Bladder microvascular endothelial cell (primary cell): ENCODE data around the gene LCE4A. TPM values are rescaled to one million over a fixed set of nuclear protein-coding genes. Genes with fewer than 3 reads are reported as not detected.

ENCODE experiments used
- total RNA-seq: library from RNA; depleted of rRNA; stranded (reverse); fragments of >200 nt; gene quantifications from 2 replicates; pipeline ENCODE4 v1.2.3, GENCODE V29; 2014

The LCE4A gene
- total RNA-seq, result not detected in 2 replicates

GRCh38 chr1:152707860-152708259 is at the start of gene LCE4A:
Gene LCE4A, plus strand, starts transcription at chr1:152708160. Its CDS starts 916 bp downstream, at chr1:152709076.

GRCh38 chr1:152663098-152663497 is 44.9 kb upstream of the LCE4A start, which contains the start of gene LCE2D:
Gene LCE2D, plus strand, starts transcription at chr1:152663380. Its CDS starts 726 bp downstream, at chr1:152664106.

GRCh38 chr1:152674983-152675382 is 33.0 kb upstream of the LCE4A start, which contains the start of gene LCE2C:
Gene LCE2C, plus strand, starts transcription at chr1:152675279. Its CDS starts 737 bp downstream, at chr1:152676016.

GRCh38 chr1:152685823-152686222 is 22.1 kb upstream of the LCE4A start, which contains the start of gene LCE2B:
Gene LCE2B, plus strand, starts transcription at chr1:152686123. Its CDS starts 721 bp downstream, at chr1:152686844.

GRCh38 chr1:152697701-152698600 is 10.0 kb upstream of the LCE4A start, which contains the start of gene LCE2A:
Gene LCE2A, plus strand, starts transcription at chr1:152698345. Its CDS starts 557 bp downstream, at chr1:152698902.

GRCh38 chr1:152757747-152758146 is 49.8 kb downstream of the LCE4A start, which contains the start of gene KPRP:
Gene KPRP, plus strand, starts transcription at chr1:152758025. Its CDS starts 1,564 bp downstream, at chr1:152759589.

Other genes with a start within 250 kb of the LCE4A start
- not detected in 2 replicates for gene LCE5A, start 197.4 kb upstream of the LCE4A start, total RNA-seq
- gene CRCT1, start 193.7 kb upstream of the LCE4A start, total RNA-seq, result not detected in 2 replicates
- not detected in 2 replicates for gene LCE3E, start 141.4 kb upstream of the LCE4A start, total RNA-seq
- gene LCE3D, start 127.6 kb upstream of the LCE4A start, total RNA-seq, result not detected in 2 replicates
- not detected in 2 replicates for gene LCE3C, start 107.9 kb upstream of the LCE4A start, total RNA-seq
- not detected in 2 replicates for gene LCE3B, start 94.3 kb upstream of the LCE4A start, total RNA-seq
- not detected in 2 replicates for gene LCE3A, start 85.1 kb upstream of the LCE4A start, total RNA-seq
- gene LCE2D, start 44.8 kb upstream of the LCE4A start, total RNA-seq, result not detected in 2 replicates
- gene LCE2C, start 32.9 kb upstream of the LCE4A start, total RNA-seq, result not detected in 2 replicates
- gene LCE2B, start 22.0 kb upstream of the LCE4A start, total RNA-seq, result not detected in 2 replicates
- gene LCE2A, start 9.8 kb upstream of the LCE4A start, total RNA-seq, result not detected in 2 replicates
- gene KPRP, start 49.9 kb downstream of the LCE4A start, total RNA-seq, result not detected in 2 replicates
- not detected in 2 replicates for gene LCE1F, start 67.0 kb downstream of the LCE4A start, total RNA-seq
- not detected in 2 replicates for gene LCE1E, start 78.1 kb downstream of the LCE4A start, total RNA-seq
- not detected in 2 replicates for gene LCE1D, start 88.6 kb downstream of the LCE4A start, total RNA-seq
- not detected in 2 replicates for gene LCE1C, start 98.5 kb downstream of the LCE4A start, total RNA-seq
- gene LCE1B, start 103.8 kb downstream of the LCE4A start, total RNA-seq, result not detected in 2 replicates
- not detected in 2 replicates for gene LCE1A, start 119.3 kb downstream of the LCE4A start, total RNA-seq
- not detected in 2 replicates for gene LCE6A, start 134.7 kb downstream of the LCE4A start, total RNA-seq
- not detected in 2 replicates for gene LCE7A, start 151.8 kb downstream of the LCE4A start, total RNA-seq
- not detected in 2 replicates for gene SMCP, start 170.2 kb downstream of the LCE4A start, total RNA-seq
- gene IVL, start 200.4 kb downstream of the LCE4A start, total RNA-seq, result not detected in 2 replicates
- not detected in 2 replicates for gene SPRR5, start 239.0 kb downstream of the LCE4A start, total RNA-seq